Tibial artery (tissue), 4 donors: Measurements from ENCODE around the gene PARVG.

Source experiments
- DNase-seq, 2 donors: peaks; one replicate each; pipeline ENCODE4 v3.0.0-alpha.2; 2019
- H3K27ac ChIP-seq, 2 donors: fragments of 200-600 bp; sonication (generic) in 1 of 2; 1 replicate in 1 of 2; 2 replicates in 1 of 2; pipeline ENCODE4 v1.5.1; 2018 to 2019; ENCODE audit warnings: mild to moderate bottlenecking in 1 of 2
- H3K27me3 ChIP-seq, 2 donors: fragments of 200-600 bp; sonication (generic) in 1 of 2; one replicate each; pipeline versions ENCODE4 v1.5.1 to v1.6.0; 2016 to 2019
- H3K36me3 ChIP-seq, 3 donors: fragments of 200-600 bp; sonication (generic) in 2 of 3; one replicate each; pipeline ENCODE4 v1.5.1; 2016 to 2019; ENCODE audit warnings: mild to moderate bottlenecking in 2 of 3
- H3K4me1 ChIP-seq, 4 donors: fragments of 200-600 bp; sonication (generic) in 2 of 4; 1 replicate in 3 of 4; 2 replicates in 1 of 4; pipeline ENCODE4 v1.5.1; 2016 to 2019
- H3K4me3 ChIP-seq, 2 donors: fragments of 200-600 bp; sonication (generic) in 1 of 2; 1 replicate in 1 of 2; 2 replicates in 1 of 2; pipeline ENCODE4 v1.5.1; 2018 to 2019; ENCODE audit warnings: mild to moderate bottlenecking in 2 of 2
- H3K9me3 ChIP-seq, 3 donors: fragments of 200-600 bp; sonication (generic) in 1 of 3; one replicate each; pipeline ENCODE4 v1.5.1; 2016 to 2019
- intact Hi-C: fragments of 100-400 bp; cut with DNase I; formaldehyde crosslinking; loops from one replicate; pipeline ENCODE4 v1.15.0; 2023; ENCODE audit warnings: low total_unique reads
- TF ChIP-seq, protein P1 (sequence below), 2 experiments: fragments of 200-600 bp in 1 of 2; fragments of 450-650 bp in 1 of 2; IDR thresholded peaks; one replicate each; pipeline ENCODE4 v1.5.1; 2017 to 2019; ENCODE audit warnings: antibody characterized with exemption in 2 of 2, mild to moderate bottlenecking in 1 of 2, moderate library complexity in 1 of 2

PARVG gene

DNA sequence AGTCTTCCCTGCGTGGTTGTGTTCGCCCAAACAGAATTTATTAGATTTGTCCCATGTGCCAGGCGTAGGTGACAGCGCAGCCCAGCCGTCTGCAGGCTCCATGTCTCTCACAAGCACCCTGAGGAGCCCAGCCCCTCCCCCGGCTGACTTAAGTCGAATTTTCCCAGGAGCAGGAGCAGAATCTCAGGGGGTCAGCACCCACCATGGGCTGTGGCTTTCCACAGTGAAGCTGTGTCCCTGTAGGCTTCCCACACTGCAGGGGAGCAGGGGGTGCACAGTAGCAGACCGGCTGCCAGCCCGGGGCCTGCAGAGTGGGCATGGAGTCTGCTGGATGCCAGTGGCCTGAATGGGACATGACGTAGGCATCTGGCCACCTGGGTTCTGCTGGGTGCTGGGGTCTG, 16.0 kb downstream of the PARVG start:
- intact Hi-C loops: no loop called here
- Histone ChIP-seq H3K9me3 (no peaks in the 10 kb centered on the region), H3K36me3 (no peaks in the 10 kb centered on the region), H3K4me1 (no peaks in the 10 kb centered on the region), H3K4me3 (no peak overlapping the region), H3K27ac (no peak overlapping the region), H3K27me3 (peaks cover 0 to 41% of the 10 kb centered on the region in 2 donors)
- TF ChIP-seq, protein P1, sequence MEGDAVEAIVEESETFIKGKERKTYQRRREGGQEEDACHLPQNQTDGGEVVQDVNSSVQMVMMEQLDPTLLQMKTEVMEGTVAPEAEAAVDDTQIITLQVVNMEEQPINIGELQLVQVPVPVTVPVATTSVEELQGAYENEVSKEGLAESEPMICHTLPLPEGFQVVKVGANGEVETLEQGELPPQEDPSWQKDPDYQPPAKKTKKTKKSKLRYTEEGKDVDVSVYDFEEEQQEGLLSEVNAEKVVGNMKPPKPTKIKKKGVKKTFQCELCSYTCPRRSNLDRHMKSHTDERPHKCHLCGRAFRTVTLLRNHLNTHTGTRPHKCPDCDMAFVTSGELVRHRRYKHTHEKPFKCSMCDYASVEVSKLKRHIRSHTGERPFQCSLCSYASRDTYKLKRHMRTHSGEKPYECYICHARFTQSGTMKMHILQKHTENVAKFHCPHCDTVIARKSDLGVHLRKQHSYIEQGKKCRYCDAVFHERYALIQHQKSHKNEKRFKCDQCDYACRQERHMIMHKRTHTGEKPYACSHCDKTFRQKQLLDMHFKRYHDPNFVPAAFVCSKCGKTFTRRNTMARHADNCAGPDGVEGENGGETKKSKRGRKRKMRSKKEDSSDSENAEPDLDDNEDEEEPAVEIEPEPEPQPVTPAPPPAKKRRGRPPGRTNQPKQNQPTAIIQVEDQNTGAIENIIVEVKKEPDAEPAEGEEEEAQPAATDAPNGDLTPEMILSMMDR (IDR thresholded peaks at IDR 0.05): no peak
- no peak for DNase-seq

- Histone ChIP-seq H3K4me3 (no peak overlapping the region), H3K36me3 (no peaks in the 10 kb centered on the region), H3K27ac (no peak overlapping the region), H3K4me1 (peaks cover 0 to 1% (median 0%) of the 10 kb centered on the region in 4 donors), H3K9me3 (no peaks in the 10 kb centered on the region), H3K27me3 (peaks cover 0 to 44% of the 10 kb centered on the region in 2 donors)
- no peak for DNase-seq
- TF ChIP-seq, protein P1 (IDR thresholded peaks at IDR 0.05): no peak
- intact Hi-C loops: no loop called here
Measured at GRCh38 chr22:44197271-44197670, 16.5 kb downstream of the PARVG start.

GRCh38 chr22:44199164-44199563, 18.4 kb downstream of the PARVG start:
- Histone ChIP-seq H3K4me1 (peaks cover 0 to 4% (median 0%) of the 10 kb centered on the region in 4 donors), H3K4me3 (no peak overlapping the region), H3K9me3 (no peaks in the 10 kb centered on the region), H3K27me3 (peaks cover 0 to 44% of the 10 kb centered on the region in 2 donors), H3K27ac (no peak overlapping the region), H3K36me3 (no peaks in the 10 kb centered on the region)
- DNase-seq: no peak
- intact Hi-C loops: no loop called here
- TF ChIP-seq, protein P1 (IDR thresholded peaks at IDR 0.05): no peak

DNA sequence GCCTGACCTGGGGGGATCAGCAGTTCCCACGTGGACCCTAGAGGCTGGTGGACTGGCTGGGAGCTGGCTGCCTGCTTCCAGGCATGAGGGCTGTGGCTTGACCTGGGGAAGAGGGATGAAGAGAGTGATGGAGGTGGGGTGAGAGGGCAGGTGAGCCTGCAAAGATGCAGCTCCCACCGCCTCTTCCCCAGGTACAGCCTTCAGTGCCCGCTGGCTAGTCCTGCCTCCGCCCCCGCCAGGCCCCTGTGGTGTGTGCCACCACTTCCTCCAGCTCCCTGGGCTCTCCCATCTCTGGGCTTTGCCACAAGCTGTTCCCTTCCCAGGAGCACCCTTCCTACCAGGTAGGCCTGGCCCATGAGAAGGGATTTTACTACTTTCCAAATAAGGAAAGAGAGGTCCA, 19.1 kb downstream of the PARVG start:
- no peaks in the 10 kb centered on the region for H3K36me3 ChIP-seq
- TF ChIP-seq, protein P1 (IDR thresholded peaks at IDR 0.05): no peak
- peaks cover 0 to 4% (median 0%) of the 10 kb centered on the region in 4 donors for H3K4me1 ChIP-seq
- intact Hi-C loops: no loop called here
- H3K27me3 ChIP-seq: peaks cover 0 to 45% of the 10 kb centered on the region in 2 donors
- no peak for DNase-seq
- H3K27ac ChIP-seq: no peak overlapping the region
- no peaks in the 10 kb centered on the region for H3K9me3 ChIP-seq
- no peak overlapping the region for H3K4me3 ChIP-seq

DNA sequence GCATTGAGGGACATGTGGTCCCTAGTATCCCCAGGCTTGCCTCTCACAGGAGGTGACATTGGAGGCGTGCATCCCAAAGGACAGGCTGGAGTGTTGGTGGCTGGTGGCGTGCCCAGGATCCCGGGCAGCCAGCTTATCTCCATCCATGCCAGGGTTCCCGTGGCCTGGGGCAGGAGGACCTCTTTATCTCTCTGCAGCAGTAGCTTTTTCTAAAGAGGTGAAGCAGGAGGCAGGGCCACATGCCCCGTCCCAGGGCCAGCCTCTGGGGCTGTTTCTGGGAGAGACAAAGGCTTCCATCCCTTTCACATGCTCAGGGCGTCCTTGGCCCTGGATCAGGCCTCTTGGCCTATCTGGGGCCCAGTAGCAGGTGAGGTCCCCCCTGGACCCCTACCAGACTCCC, 19.7 kb downstream of the PARVG start:
- Histone ChIP-seq H3K4me1 (peaks cover 0 to 4% (median 0%) of the 10 kb centered on the region in 4 donors), H3K4me3 (no peak overlapping the region), H3K9me3 (no peaks in the 10 kb centered on the region), H3K27me3 (peaks cover 0 to 45% of the 10 kb centered on the region in 2 donors), H3K36me3 (no peaks in the 10 kb centered on the region), H3K27ac (no peak overlapping the region)
- DNase-seq: no peak
- intact Hi-C loops: no loop called here
- TF ChIP-seq, protein P1 (IDR thresholded peaks at IDR 0.05): no peak
